Neural progenitor cell (in vitro differentiated cells): ENCODE data around the gene ZDHHC11. TPM values are rescaled to one million over a fixed set of nuclear protein-coding genes. Genes with fewer than 3 reads are reported as not detected.

Experiments used
- DNase-seq: peaks from one replicate; pipeline ENCODE4 v3.0.0-alpha.2; 2016; ENCODE audit warnings: low spot score
- H2AFZ ChIP-seq: fragments of 200-600 bp; sonication (generic); replicated peaks from 2 replicates; pipeline ENCODE4 v1.6.1; 2016; ENCODE audit warnings: antibody characterized with exemption
- H3F3A ChIP-seq: fragments of 200-600 bp; sonication (generic); 2 replicates; pipeline ENCODE4 v1.6.1; 2016; ENCODE audit warnings: antibody characterized with exemption, low read depth
- H3K27ac ChIP-seq: fragments of 200-600 bp; sonication (generic); 2 replicates; pipeline ENCODE4 v1.5.1; 2016; ENCODE audit warnings: mild to moderate bottlenecking
- H3K27me3 ChIP-seq: fragments of 200-600 bp; sonication (generic); 2 replicates; pipeline ENCODE4 v1.6.1; 2016; ENCODE audit warnings: mild to moderate bottlenecking, moderate library complexity
- H3K36me3 ChIP-seq: fragments of 200-600 bp; sonication (generic); 2 replicates; pipeline ENCODE4 v1.5.1; 2016
- H3K4me1 ChIP-seq: fragments of 200-600 bp; sonication (generic); 2 replicates; pipeline ENCODE4 v1.6.1; 2016; ENCODE audit warnings: mixed run types
- H3K4me2 ChIP-seq: fragments of 200-600 bp; sonication (generic); 2 replicates; pipeline ENCODE4 v1.6.1; 2016
- H3K4me3 ChIP-seq: fragments of 200-600 bp; sonication (generic); 2 replicates; pipeline ENCODE4 v1.5.1; 2016
- H3K79me2 ChIP-seq: fragments of 200-600 bp; sonication (generic); 2 replicates; pipeline ENCODE4 v1.6.1; 2016; ENCODE audit warnings: low read depth
- H3K9ac ChIP-seq: fragments of 200-600 bp; sonication (generic); 2 replicates; pipeline ENCODE4 v1.6.1; 2016
- H3K9me3 ChIP-seq: fragments of 200-600 bp; sonication (generic); 2 replicates; pipeline ENCODE4 v1.5.1; 2016; ENCODE audit warnings: low read depth
- H4K20me1 ChIP-seq: fragments of 200-600 bp; sonication (generic); 2 replicates; pipeline ENCODE4 v1.6.1; 2016; ENCODE audit warnings: low read depth
- H3K27ac Mint-ChIP-seq: 3 replicates; pipeline ENCODE4 v1.8.0; 2021; ENCODE audit warnings: mixed read lengths
- H3K27me3 Mint-ChIP-seq: 2 replicates; pipeline ENCODE4 v1.8.0; 2022; ENCODE audit warnings: low read depth, mild to moderate bottlenecking, inconsistent platforms, moderate library complexity, mixed read lengths; ENCODE audit not compliant: insufficient read depth
- H3K36me3 Mint-ChIP-seq: 3 replicates; pipeline ENCODE4 v1.8.0; 2021; ENCODE audit warnings: mixed read lengths
- H3K4me1 Mint-ChIP-seq: 3 replicates; pipeline ENCODE4 v1.8.0; 2021; ENCODE audit warnings: mixed read lengths
- H3K4me3 Mint-ChIP-seq: 3 replicates; pipeline ENCODE4 v1.8.0; 2021; ENCODE audit warnings: mild to moderate bottlenecking, moderate library complexity, mixed read lengths
- H3K9me3 Mint-ChIP-seq: 3 replicates; pipeline ENCODE4 v1.8.0; 2020; ENCODE audit warnings: mixed read lengths
- CTCF ChIP-seq: fragments of 200-600 bp; sonication (generic); IDR thresholded peaks from 2 replicates; pipeline ENCODE4 v1.5.1; 2017; ENCODE audit warnings: antibody characterized with exemption, mild to moderate bottlenecking
- EZH2 ChIP-seq: fragments of 200-600 bp; sonication (generic); IDR thresholded peaks from 2 replicates; pipeline ENCODE4 v1.6.1; 2017; ENCODE audit warnings: antibody characterized with exemption, mild to moderate bottlenecking, moderate library complexity
- EZH2phosphoT487 ChIP-seq: fragments of 200-600 bp; sonication (generic); IDR thresholded peaks from 2 replicates; pipeline ENCODE4 v1.6.1; 2017; ENCODE audit warnings: antibody characterized with exemption
- total RNA-seq: library from RNA; depleted of rRNA; stranded (reverse); fragments of >200 nt; gene quantifications from 2 replicates; pipeline ENCODE4 v1.2.3, GENCODE V29; 2015; ENCODE audit warnings: low replicate concordance

Gene ZDHHC11
- total RNA-seq: 0.92 and 9.5 TPM in 2 replicates

- Histone ChIP-seq H3K36me3 (no peaks in the 10 kb centered on the region), H3K4me2 (no peak within 1 kb of the TSS), H3K9ac (no peak within 1 kb of the TSS), H4K20me1 (no peaks in the 10 kb centered on the region), H3K27ac (no peak within 1 kb of the TSS), H2AFZ (no peak within 1 kb of the TSS), H3K4me1 (peaks cover 9% of the 10 kb centered on the region), H3K4me3 (no peak within 1 kb of the TSS), H3F3A (no peaks in the 10 kb centered on the region), H3K9me3 (no peaks in the 10 kb centered on the region), H3K27me3 (no peaks in the 10 kb centered on the region), H3K79me2 (no peaks in the 10 kb centered on the region)
- Mint-ChIP-seq H3K36me3 (no peaks in the 10 kb centered on the region), H3K9me3 (no peaks in the 10 kb centered on the region), H3K27me3 (peaks cover 5% of the 10 kb centered on the region), H3K4me3 (peak within 1 kb of the TSS; percentile 41), H3K27ac (peak within 1 kb of the TSS; percentile 89), H3K4me1 (peaks cover 18% of the 10 kb centered on the region)
- TF ChIP-seq EZH2phosphoT487 (no peak), CTCF (no peak), EZH2 (no peak)
- peak; percentile 58 for DNase-seq
These were observed at the start of gene ZDHHC11 for GRCh38 chr5:850511-851006. TSS of gene ZDHHC11 (minus strand) at chr5:850986. CDS start at chr5:850602, 384 bp downstream.

- peak overlapping the region; percentile 96 for H3K4me3 ChIP-seq
- H3K4me3 Mint-ChIP-seq: peak overlapping the region; percentile 89
- no peaks in the 10 kb centered on the region for H3K9me3 ChIP-seq
- H3K27ac Mint-ChIP-seq: no peak overlapping the region
- peak overlapping the region; percentile 55 for H3K9ac ChIP-seq
- peak overlapping the region; percentile 100 for H3K4me2 ChIP-seq
- peaks cover 68% of the 10 kb centered on the region for H3K79me2 ChIP-seq
- H3K27ac ChIP-seq: no peak overlapping the region
- H3F3A ChIP-seq: no peaks in the 10 kb centered on the region
- peaks cover 12% of the 10 kb centered on the region for H3K4me1 ChIP-seq
- H3K27me3 Mint-ChIP-seq: no peaks in the 10 kb centered on the region
- no peak for DNase-seq
- H3K27me3 ChIP-seq: no peaks in the 10 kb centered on the region
- no peak overlapping the region for H2AFZ ChIP-seq
- peaks cover 7% of the 10 kb centered on the region for H4K20me1 ChIP-seq
- H3K9me3 Mint-ChIP-seq: no peaks in the 10 kb centered on the region
- peaks cover 8% of the 10 kb centered on the region for H3K36me3 Mint-ChIP-seq
- no peak for TF ChIP-seq CTCF
- TF ChIP-seq EZH2phosphoT487: no peak
- no peak for TF ChIP-seq EZH2
- H3K4me1 Mint-ChIP-seq: peaks cover 17% of the 10 kb centered on the region
- H3K36me3 ChIP-seq: peaks cover 4% of the 10 kb centered on the region
These were observed 42.9 kb upstream of the ZDHHC11 start for GRCh38 chr5:893711-894110.

GRCh38 chr5:893137-893506 is 42.3 kb upstream of the ZDHHC11 start:
- H3K36me3 Mint-ChIP-seq: peaks cover 14% of the 10 kb centered on the region
- H3K27me3 ChIP-seq: no peaks in the 10 kb centered on the region
- H3F3A ChIP-seq: no peaks in the 10 kb centered on the region
- H3K27ac Mint-ChIP-seq: no peak overlapping the region
- H3K4me2 ChIP-seq: peak overlapping the region; percentile 100
- DNase-seq: peak; percentile 38
- no peak for TF ChIP-seq CTCF
- TF ChIP-seq EZH2phosphoT487: no peak
- peak; percentile 0 for TF ChIP-seq EZH2
- H3K4me3 ChIP-seq: peak overlapping the region; percentile 96
- peak overlapping the region; percentile 97 for H2AFZ ChIP-seq
- no peaks in the 10 kb centered on the region for H3K27me3 Mint-ChIP-seq
- peaks cover 12% of the 10 kb centered on the region for H3K4me1 ChIP-seq
- H3K9me3 Mint-ChIP-seq: no peaks in the 10 kb centered on the region
- peaks cover 7% of the 10 kb centered on the region for H4K20me1 ChIP-seq
- H3K9ac ChIP-seq: peak overlapping the region; percentile 55
- no peaks in the 10 kb centered on the region for H3K9me3 ChIP-seq
- no peak overlapping the region for H3K27ac ChIP-seq
- peaks cover 68% of the 10 kb centered on the region for H3K79me2 ChIP-seq
- H3K4me3 Mint-ChIP-seq: peak overlapping the region; percentile 89
- H3K4me1 Mint-ChIP-seq: peaks cover 17% of the 10 kb centered on the region
- H3K36me3 ChIP-seq: peaks cover 4% of the 10 kb centered on the region
